Head of caudate nucleus (tissue), 42 donors: ENCODE measurements around the gene EPB41.
"Not testable (repeated sequence)": the region's sequence is repeated elsewhere in the genome, so short reads cannot be mapped to it uniquely, and the experiment has no call there.

ENCODE experiments used
- DNase-seq, 42 donors: peaks; one replicate each; pipeline versions ENCODE4 v3.0.0 to v3.0.0-alpha.2; 2020 to 2021; ENCODE audit warnings: mixed read lengths in 7 of 42
- intact Hi-C: fragments of 100-400 bp; cut with DNase I; formaldehyde crosslinking; loops from one replicate; pipeline ENCODE4 v1.15.0; 2022

Gene EPB41

GRCh38 chr1:28915031-28915895, 894 bp downstream of the EPB41 start:
- intact Hi-C loops = no loop called here
- peak in 38 of 42 donors; percentile 19 to 71 (median 53) for DNase-seq

- intact Hi-C loops = no loop called here
- peak in 4 of 42 donors; percentile 6 to 29 (median 20) for DNase-seq
These were observed 3.4 kb downstream of the EPB41 start for GRCh38 chr1:28917757-28918118.

DNA sequence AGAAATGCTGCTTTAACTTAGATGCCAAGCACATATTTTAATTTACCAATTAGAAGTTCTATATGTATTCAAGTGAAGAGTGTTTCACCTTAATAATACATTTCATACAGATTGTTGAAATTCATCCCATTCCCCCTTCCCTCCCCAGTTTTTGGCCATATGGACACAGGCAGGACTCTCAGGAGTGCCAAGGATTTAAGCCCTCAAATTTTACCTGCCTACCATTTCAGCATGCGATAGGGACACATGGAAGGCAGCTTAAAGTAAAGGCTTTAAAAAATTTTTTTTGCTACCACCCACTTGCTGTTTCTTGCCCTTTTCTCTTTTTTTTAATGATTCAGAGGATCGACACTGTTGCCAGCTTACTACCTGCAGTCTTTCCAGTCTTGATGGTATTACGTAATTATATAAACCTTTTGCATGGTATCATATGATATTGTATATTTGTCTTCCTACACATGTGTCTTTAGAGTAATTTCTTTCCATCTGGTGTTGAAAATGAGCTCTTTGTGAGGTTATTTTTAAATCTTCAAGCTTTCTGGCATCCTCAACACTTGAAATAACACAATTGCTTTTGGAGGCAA, 7.0 kb downstream of the EPB41 start:
- intact Hi-C loops = no loop called here
- DNase-seq = no peak

DNA sequence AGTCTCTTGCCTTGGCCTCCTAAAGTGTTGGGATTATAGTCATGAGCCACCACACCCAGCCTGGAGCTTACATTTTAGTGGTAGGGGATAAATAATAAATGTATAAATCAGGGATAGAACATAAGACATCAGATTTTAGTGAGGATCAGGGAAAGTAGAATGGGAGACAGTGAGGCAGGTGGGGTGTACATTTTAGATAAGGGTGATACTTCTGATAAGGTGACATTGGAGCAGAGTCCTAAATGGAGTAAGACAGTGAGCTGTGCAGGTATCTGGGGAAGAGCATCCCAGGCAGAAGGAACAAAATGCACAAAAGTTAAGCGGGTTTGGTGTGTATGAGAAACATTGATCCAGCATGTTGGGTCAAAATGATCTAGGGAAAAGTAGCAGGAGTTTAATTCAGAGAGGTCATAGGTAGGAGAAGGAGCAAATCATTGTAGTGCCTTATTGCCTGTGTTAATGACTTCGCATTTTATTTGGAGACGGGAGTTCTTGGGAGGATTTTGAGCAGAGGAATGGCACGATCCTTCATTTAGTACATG, 11.1 kb downstream of the EPB41 start:
- no peak for DNase-seq
- intact Hi-C loops = no loop called here

GRCh38 chr1:28926629-28927265, 12.4 kb downstream of the EPB41 start:
- intact Hi-C loops = no loop called here
- DNase-seq = peak in 2 of 42 donors; percentile 6 to 16

DNA sequence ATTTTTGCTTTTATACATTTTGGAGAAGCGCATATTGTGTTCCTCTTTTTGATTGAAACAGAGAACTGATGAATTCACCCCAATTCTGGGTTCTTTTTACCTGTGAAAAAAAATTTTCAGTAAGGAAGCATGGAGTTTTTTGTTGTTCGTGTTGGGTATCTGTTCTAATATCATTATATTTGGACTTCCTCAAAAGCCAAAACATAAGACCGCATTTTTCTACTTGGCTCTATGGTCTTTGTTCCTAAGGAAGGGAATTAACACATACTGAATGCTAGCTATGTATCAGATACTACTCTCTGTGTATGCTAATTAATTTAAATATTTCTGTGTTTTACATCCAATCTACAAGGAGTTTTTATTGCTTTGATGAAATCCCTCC, 12.9 kb downstream of the EPB41 start:
- DNase-seq = no peak
- intact Hi-C loops = no loop called here

DNA sequence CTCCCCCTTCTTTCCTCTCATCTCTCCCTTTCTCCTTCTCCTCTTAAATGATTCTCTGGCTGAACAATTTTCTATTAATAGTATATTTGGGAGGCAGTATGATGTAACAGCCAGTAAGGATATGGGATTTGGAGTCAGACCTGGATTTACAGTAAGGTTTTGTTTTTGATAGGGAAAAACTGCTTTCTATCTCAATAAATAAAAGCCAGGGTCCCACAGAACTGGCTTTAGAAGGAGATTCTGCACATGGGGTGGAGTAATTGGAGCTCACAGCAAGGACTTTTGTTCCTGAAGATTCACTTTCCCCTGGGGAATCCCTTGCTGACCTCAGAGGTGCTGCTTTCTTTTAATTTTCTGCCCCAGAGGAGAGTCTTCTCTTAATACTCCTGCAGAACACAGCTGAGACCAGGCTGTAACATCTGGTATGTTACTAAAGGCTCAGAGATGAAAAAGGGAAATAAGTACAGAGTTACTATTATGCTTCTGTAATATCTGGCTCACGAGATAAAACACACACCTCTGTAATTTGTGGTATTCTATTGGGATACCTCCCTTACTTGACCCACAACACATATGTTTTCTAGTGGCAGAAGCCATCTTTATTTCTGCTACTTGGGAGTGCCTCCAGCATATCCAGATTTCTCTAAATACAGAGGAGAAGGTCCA, 13.4 kb downstream of the EPB41 start:
- intact Hi-C loops = no loop called here
- no peak for DNase-seq

- DNase-seq = no peak
- intact Hi-C loops = no loop called here
These were observed 14.1 kb downstream of the EPB41 start for GRCh38 chr1:28928314-28928941.

GRCh38 chr1:28933277-28933676, 18.9 kb downstream of the EPB41 start:
- no peak for DNase-seq
- intact Hi-C loops = no loop called here

DNA sequence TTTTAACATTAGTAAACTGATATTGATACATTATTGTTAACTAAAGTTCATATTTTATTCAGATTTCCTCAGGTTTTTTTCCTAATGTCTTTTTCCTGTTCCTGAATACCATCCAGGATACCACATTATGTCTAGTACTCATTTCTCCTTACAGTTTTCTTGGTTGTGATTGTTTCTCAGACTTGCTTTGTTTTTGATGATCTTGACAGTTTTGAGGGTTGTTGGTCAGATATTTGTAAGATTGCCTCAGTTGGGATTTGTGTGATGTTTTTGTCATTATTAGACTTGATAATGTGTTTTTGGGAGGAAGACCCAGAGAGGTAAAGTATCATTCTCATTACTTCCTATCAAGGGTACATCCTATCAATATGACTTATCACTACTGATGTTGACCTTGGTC, 19.5 kb downstream of the EPB41 start:
- DNase-seq = no peak
- intact Hi-C loops = no loop called here

DNA sequence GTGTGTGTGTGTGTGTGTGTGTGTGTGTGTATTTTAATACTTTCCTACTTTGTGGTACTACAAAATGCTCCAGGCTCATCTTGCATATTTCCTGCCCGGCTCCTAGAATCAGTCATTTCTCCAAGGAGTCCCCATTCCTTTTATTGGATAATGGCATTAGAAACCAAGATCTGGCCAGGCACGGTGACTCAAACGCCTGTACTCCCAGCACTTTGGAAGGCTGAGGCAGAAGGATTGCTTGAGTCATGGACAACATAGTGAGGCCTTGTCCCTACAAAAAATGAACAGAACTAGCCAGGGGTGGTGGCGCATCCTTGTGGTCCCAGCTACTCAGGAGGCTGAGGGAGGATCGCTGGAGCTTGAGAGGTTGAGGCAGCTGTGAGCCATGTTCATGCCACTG, 20.3 kb downstream of the EPB41 start:
- DNase-seq = no peak
- intact Hi-C loops = no loop called here

DNA sequence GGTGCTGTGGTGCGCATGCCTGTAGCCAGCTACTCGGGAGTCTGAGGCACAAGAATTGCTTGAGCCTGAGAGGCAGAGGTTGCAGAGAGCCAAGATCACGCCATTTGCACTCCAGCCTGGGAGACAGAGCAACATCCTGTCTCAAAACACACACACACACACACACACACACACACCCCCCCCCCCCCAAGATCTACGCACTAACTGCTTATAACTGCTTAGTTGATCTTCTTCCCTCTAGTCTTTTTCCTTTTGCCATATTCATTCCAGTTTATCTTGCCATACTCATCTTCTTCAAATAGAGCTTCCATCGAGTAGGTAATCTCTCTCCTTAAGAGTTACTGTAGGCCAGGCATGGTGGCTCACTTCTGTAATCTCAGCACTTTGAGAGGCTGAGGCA, 20.9 kb downstream of the EPB41 start:
- intact Hi-C loops = no loop called here
- no peak for DNase-seq

- intact Hi-C loops = no loop called here
- no peak for DNase-seq
These were observed 21.7 kb downstream of the EPB41 start for GRCh38 chr1:28936094-28936493.

DNA sequence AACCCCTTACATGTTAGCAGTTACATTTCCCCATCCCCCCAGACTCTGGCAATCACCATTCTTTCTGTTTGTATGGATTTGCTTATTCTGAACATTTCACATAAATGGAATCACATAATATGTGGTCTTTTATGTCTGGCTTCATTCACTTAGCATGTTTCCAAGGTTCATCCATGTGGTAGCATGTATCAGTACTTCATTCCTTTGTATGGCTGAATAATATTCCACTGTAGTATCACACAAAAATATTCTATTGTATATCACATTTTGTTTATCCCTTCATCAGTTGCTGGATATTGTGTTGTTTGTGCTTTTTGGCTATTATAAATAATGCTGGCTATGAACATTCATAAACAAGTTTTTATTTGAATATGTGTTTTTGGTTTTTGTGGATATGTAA, 22.2 kb downstream of the EPB41 start:
- intact Hi-C loops = no loop called here
- DNase-seq = no peak

GRCh38 chr1:28943581-28943980, 29.2 kb downstream of the EPB41 start:
- DNase-seq, intact Hi-C loops: not testable (repeated sequence)

DNA sequence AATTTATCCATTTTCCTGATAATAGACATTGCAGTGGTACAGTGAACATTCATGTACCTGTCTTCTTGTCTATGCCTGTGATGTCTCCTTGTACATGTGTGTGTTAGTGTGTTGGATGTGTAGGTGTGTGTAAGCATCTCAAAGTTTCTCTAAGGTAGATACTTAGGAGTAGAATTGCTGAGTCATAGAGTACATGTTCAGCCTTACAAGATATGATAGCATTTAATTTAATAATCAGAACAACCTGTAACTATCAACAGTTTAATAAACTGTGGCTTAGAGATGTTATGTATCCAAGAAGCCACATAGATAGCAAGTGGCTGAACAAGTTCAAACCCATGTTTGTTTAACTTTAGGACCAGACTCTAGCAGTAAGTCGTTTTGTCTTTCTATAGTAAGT, 35.6 kb downstream of the EPB41 start:
- DNase-seq = no peak
- intact Hi-C loops = no loop called here

DNA sequence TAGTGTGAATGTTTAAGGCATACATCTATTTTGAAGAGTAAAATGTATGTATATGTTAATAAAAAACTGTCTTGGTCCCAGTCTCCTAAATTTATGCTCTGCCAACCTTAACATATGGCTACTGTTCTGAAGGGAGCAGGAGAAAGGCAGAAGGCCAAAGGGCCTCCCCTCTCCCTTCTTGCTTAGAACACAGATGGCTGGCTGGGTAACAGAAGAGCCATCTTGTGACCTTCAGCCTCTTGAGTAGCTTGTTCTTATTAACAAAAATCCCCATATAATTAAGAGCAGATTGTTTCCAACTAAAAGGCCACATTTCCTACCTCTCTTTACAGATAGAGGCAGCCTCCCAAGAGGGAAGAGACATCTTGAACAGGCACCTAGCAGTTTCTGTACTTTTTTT, 36.1 kb downstream of the EPB41 start:
- intact Hi-C loops = no loop called here
- no peak for DNase-seq

DNA sequence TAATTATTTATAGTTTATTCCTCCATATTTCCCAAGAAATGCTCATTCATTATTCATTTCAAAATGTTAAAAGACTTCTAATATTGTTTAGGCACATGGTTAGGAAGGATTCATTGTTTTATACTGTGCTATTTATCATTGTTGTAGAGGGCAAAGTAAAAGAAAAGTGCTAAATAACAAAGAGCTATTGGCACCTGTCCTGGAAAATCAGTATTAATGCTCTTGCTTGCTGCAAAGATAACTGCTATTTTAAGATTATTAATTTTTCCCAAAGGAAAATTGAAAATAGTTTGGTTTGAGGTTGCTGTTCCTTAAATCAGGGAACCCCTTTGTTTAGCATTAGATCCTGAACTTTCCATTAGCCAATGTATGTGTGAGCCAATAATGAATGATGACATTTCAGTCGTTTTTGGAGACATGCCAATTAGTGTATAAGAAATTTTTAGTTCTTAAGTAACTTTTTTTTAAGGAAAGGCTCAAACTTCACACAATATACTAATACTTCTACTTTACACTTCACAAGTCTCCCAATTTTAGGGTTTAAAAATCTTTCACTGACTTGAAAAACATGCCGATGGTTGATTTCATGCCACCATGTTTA, 39.9 kb downstream of the EPB41 start:
- DNase-seq = no peak

GRCh38 chr1:28956038-28956464, 41.7 kb downstream of the EPB41 start:
- peak in 3 of 42 donors; percentile 15 to 48 (median 39) for DNase-seq
- intact Hi-C loops = no loop called here

More for the DNA sequence above, 39.9 kb downstream of the EPB41 start:
- intact Hi-C loops = no loop called here
